NB4 (cell line): ENCODE measurements around the gene MRTFA.

ENCODE experiments used
- DNase-seq: peaks from one replicate; pipeline ENCODE4 v3.0.0; 2010; ENCODE audit warnings: low read depth
- H3K4me3 ChIP-seq: one replicate; pipeline ENCODE4 v1.5.1; 2011; ENCODE audit warnings: mild to moderate bottlenecking, low read depth, low read length, moderate library complexity
- CTCF ChIP-seq: IDR thresholded peaks from one replicate; pipeline ENCODE4 v1.5.1; 2012; ENCODE audit warnings: low read depth, low read length
- MAX ChIP-seq: IDR thresholded peaks from 2 replicates; pipeline ENCODE4 v1.6.1; 2011; ENCODE audit warnings: low read depth, low read length
- MYC ChIP-seq: IDR thresholded peaks from 2 replicates; pipeline ENCODE4 v1.6.1; 2011; ENCODE audit warnings: low read depth, low read length
- POLR2A ChIP-seq: IDR thresholded peaks from 2 replicates; pipeline ENCODE4 v1.6.1; 2011; ENCODE audit warnings: mild to moderate bottlenecking; ENCODE audit not compliant: insufficient read length; ENCODE audit errors: extremely low read depth

The MRTFA gene

GRCh38 chr22:40567626-40568328 is 68.7 kb downstream of the MRTFA start:
- no peak overlapping the region for H3K4me3 ChIP-seq
- peak; percentile 36 for DNase-seq
- TF ChIP-seq CTCF (no peak), MAX (no peak), MYC (no peak), POLR2A (no peak)

- DNase-seq: no peak
- H3K4me3 ChIP-seq: no peak overlapping the region
- no peak for TF ChIP-seq POLR2A
- no peak for TF ChIP-seq MAX
- no peak for TF ChIP-seq CTCF
- no peak for TF ChIP-seq MYC
Measured at GRCh38 chr22:40567106-40567505, 69.4 kb downstream of the MRTFA start.

GRCh38 chr22:40560994-40561515 is 75.5 kb downstream of the MRTFA start:
- no peak for DNase-seq
- H3K4me3 ChIP-seq: no peak overlapping the region
- TF ChIP-seq CTCF (no peak), POLR2A (no peak), MAX (no peak), MYC (no peak)

- H3K4me3 ChIP-seq: no peak overlapping the region
- no peak for TF ChIP-seq MYC
- TF ChIP-seq POLR2A: no peak
- TF ChIP-seq MAX: no peak
- TF ChIP-seq CTCF: no peak
- DNase-seq: peak; percentile 22
Measured at GRCh38 chr22:40560551-40560950, 76.0 kb downstream of the MRTFA start.

GRCh38 chr22:40557972-40558371 is 78.5 kb downstream of the MRTFA start:
- DNase-seq: no peak
- TF ChIP-seq POLR2A (no peak), CTCF (no peak), MAX (no peak), MYC (no peak)
- H3K4me3 ChIP-seq: no peak overlapping the region
